HG03469 (cell line): ENCODE results near the gene NPY1R.

Experiments
- ATAC-seq: cut with Tn5 transposase; IDR thresholded peaks from one replicate; pipeline ENCODE4 v1.9.1; 2021; ENCODE audit warnings: mild to moderate bottlenecking, moderate library complexity, moderate number of reproducible peaks; ENCODE audit not compliant: unreplicated experiment

NPY1R gene

GRCh38 chr4:163280703-163281519 lies 51.5 kb downstream of the NPY1R start:
- no peak for ATAC-seq

DNA sequence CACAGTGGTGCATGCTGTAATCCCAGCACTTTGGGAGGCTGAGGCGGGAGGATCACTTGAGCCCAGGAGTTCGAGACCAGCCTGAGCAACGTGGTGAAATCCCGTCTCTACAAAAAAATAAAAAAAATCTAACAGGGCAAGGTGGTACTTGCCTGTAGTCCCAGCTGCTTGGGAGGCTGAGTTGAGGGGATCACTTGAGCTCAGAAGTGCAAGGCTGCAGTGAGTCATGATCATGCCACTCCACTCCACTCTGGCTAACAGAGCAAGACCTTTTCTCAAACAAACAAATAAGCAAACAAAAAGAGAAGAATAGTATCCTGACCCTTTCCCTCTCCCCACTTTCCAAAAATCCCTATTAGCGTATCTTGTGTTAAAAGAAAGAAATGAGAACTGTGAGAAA lies 52.7 kb downstream of the NPY1R start:
- no peak for ATAC-seq

DNA sequence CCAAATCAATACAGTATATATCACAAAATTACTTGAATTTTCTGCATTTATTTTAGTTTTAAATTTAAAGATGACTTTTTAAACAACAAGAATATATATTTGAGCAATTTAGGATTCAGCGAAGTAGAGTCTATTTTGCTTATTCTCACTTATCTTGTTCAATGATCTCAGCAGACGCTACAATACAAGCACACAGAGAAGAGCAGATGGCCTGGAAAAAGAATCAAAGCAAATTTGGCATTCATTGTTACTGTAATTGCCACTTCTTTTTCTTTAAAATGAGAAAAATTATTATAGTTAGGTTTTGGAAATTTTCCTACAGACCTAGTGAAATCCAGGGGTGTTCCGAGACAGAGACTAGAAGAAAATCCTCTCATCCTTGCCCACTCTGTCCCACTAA lies 57.5 kb downstream of the NPY1R start:
- ATAC-seq: no peak
